ENCODE measurements around the gene RET. TPM values are rescaled to one million over a fixed set of nuclear protein-coding genes. Genes with fewer than 3 reads are reported as not detected.

Gene RET
- total RNA-seq, 1 experiment from 2014 or later: not detected

GRCh38 chr10:43177595-43177994 is 100.7 kb downstream of the RET start:
- DNase-seq: no peak
- H3K79me2 ChIP-seq (ENCODE audit: low read length): no peaks in the 10 kb centered on the region
- no peaks in the 10 kb centered on the region for H3K4me1 ChIP-seq (ENCODE audit: low read length)
- H3K4me2 ChIP-seq (ENCODE audit: low read depth, low read length, poor library complexity, severe bottlenecking): no peak overlapping the region
- H4K20me1 ChIP-seq (ENCODE audit: insufficient read depth, low read depth, low read length): no peaks in the 10 kb centered on the region
- no peak overlapping the region for H3K4me3 ChIP-seq (ENCODE audit: low read length)
- H3K36me3 ChIP-seq (ENCODE audit: insufficient read depth, low read length): peaks cover 44% of the 10 kb centered on the region
- no peak overlapping the region for H3K9ac ChIP-seq (ENCODE audit: low read length)
- no peaks in the 10 kb centered on the region for H3K9me2 ChIP-seq (replicated peaks; ENCODE audit: insufficient read depth, low read length)
- no peaks in the 10 kb centered on the region for H3K9me3 ChIP-seq (ENCODE audit: low read length)
- no peaks in the 10 kb centered on the region for H3K27me3 ChIP-seq (ENCODE audit: low read length)
- no peak overlapping the region for H2AFZ ChIP-seq (ENCODE audit: low read length)
- H3K27ac ChIP-seq (ENCODE audit: low read length): no peak overlapping the region

Other genes with a start within 250 kb of the RET start
- gene CSGALNACT2, start 61.4 kb downstream of the RET start, total RNA-seq (2014; rRNA removed; shearing (Covaris generic); ENCODE audit: low replicate concordance): 8.3 and 9.2 TPM in 2 replicates
- not detected in 2 replicates for gene RASGEF1A, start 190.0 kb downstream of the RET start, total RNA-seq (2014; rRNA removed; shearing (Covaris generic); ENCODE audit: low replicate concordance)

Measured in Karpas-422 (cell line).